ELR (cell line): Measurements from ENCODE around the gene NCKAP5.
A peak's percentile ranks its signal among the peaks of the same experiment; 100 is the strongest.

Experiments used
- DNase-seq: peaks from one replicate; pipeline ENCODE4 v3.0.0-alpha.2; 2015; ENCODE audit warnings: low read depth

NCKAP5 gene

GRCh38 chr2:132941296-132942020, 626.8 kb downstream of the NCKAP5 start:
- peak; percentile 25 for DNase-seq

GRCh38 chr2:132937629-132938028, 630.6 kb downstream of the NCKAP5 start:
- DNase-seq: no peak

GRCh38 chr2:132936791-132937190, 631.5 kb downstream of the NCKAP5 start:
- DNase-seq: no peak

GRCh38 chr2:132936261-132936660, 632.0 kb downstream of the NCKAP5 start:
- DNase-seq: peak; percentile 51

GRCh38 chr2:132929786-132930185, 638.5 kb downstream of the NCKAP5 start:
- DNase-seq: no peak

GRCh38 chr2:132923787-132924186, 644.5 kb downstream of the NCKAP5 start:
- DNase-seq: peak; percentile 81

- peak; percentile 47 for DNase-seq
Observed at GRCh38 chr2:132915812-132916549, 652.3 kb downstream of the NCKAP5 start.

- peak; percentile 12 for DNase-seq
Observed at GRCh38 chr2:132911726-132912724, 656.2 kb downstream of the NCKAP5 start.

- no peak for DNase-seq
Observed at GRCh38 chr2:132910432-132910831, 657.8 kb downstream of the NCKAP5 start.

- DNase-seq: peak; percentile 79
Observed at GRCh38 chr2:132909427-132909826, 658.8 kb downstream of the NCKAP5 start.

- DNase-seq: no peak
Observed at GRCh38 chr2:132904142-132904842, 664.0 kb downstream of the NCKAP5 start.

GRCh38 chr2:132902626-132903025, 665.6 kb downstream of the NCKAP5 start:
- peak; percentile 85 for DNase-seq

GRCh38 chr2:132901661-132902060, 666.6 kb downstream of the NCKAP5 start:
- DNase-seq: no peak

- DNase-seq: no peak
Observed at GRCh38 chr2:132897111-132897510, 671.2 kb downstream of the NCKAP5 start.

GRCh38 chr2:132896073-132896472, 672.2 kb downstream of the NCKAP5 start:
- DNase-seq: no peak

GRCh38 chr2:132891498-132891897, 676.8 kb downstream of the NCKAP5 start:
- DNase-seq: peak; percentile 39

GRCh38 chr2:132886574-132886973, 681.7 kb downstream of the NCKAP5 start:
- DNase-seq: no peak

GRCh38 chr2:132884705-132885104, 683.6 kb downstream of the NCKAP5 start:
- no peak for DNase-seq

GRCh38 chr2:132884292-132884691, 684.0 kb downstream of the NCKAP5 start:
- DNase-seq: no peak

GRCh38 chr2:132883430-132883829, 684.8 kb downstream of the NCKAP5 start:
- DNase-seq: no peak

GRCh38 chr2:132881546-132881945, 686.7 kb downstream of the NCKAP5 start:
- no peak for DNase-seq

GRCh38 chr2:132877923-132878322, 690.3 kb downstream of the NCKAP5 start:
- DNase-seq: no peak
